Activated CD4-positive, alpha-beta T cell treated with anti-CD3 and anti-CD28 coated beads for 24 hours (primary cell): ENCODE results near the gene BRD8.
"Not testable (repeated sequence)": the region's sequence is repeated elsewhere in the genome, so short reads cannot be mapped to it uniquely, and the experiment has no call there.

Experiments used
- DNase-seq, 2 donors: peaks; one replicate each; pipeline ENCODE4 v3.0.0-alpha.2; 2020; ENCODE audit warnings: low read depth in 2 of 2

BRD8 gene, protein sequence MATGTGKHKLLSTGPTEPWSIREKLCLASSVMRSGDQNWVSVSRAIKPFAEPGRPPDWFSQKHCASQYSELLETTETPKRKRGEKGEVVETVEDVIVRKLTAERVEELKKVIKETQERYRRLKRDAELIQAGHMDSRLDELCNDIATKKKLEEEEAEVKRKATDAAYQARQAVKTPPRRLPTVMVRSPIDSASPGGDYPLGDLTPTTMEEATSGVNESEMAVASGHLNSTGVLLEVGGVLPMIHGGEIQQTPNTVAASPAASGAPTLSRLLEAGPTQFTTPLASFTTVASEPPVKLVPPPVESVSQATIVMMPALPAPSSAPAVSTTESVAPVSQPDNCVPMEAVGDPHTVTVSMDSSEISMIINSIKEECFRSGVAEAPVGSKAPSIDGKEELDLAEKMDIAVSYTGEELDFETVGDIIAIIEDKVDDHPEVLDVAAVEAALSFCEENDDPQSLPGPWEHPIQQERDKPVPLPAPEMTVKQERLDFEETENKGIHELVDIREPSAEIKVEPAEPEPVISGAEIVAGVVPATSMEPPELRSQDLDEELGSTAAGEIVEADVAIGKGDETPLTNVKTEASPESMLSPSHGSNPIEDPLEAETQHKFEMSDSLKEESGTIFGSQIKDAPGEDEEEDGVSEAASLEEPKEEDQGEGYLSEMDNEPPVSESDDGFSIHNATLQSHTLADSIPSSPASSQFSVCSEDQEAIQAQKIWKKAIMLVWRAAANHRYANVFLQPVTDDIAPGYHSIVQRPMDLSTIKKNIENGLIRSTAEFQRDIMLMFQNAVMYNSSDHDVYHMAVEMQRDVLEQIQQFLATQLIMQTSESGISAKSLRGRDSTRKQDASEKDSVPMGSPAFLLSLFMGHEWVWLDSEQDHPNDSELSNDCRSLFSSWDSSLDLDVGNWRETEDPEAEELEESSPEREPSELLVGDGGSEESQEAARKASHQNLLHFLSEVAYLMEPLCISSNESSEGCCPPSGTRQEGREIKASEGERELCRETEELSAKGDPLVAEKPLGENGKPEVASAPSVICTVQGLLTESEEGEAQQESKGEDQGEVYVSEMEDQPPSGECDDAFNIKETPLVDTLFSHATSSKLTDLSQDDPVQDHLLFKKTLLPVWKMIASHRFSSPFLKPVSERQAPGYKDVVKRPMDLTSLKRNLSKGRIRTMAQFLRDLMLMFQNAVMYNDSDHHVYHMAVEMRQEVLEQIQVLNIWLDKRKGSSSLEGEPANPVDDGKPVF

GRCh38 chr5:138178516-138179276 lies at the start of gene BRD8, which contains the start of gene KIF20A:
Gene BRD8, minus strand, starts transcription at chr5:138178630. Its CDS starts 16 bp downstream, at chr5:138178614.
Gene KIF20A, plus strand, starts transcription at chr5:138179112. Its CDS starts 569 bp downstream, at chr5:138179681.
- peak; percentile 82 to 83 for DNase-seq

DNA sequence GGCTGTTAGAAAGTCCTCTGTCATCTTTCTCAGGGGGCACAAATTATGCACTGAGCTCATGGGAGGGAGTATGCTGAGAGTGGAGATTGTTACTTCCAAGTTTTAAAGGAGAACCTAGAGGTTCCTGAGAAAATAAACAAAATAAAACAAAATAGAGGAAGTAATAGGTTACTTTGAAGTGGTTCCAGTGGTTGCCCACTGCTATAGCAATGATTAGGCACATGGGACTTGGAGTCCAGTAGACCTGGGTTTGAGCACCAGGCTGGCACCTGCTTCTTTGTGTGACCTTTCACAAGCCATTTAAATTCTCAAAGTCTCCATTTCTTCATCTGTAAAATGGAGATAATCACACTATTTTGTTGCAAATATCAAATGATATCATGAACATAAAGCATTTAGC lies 48.5 kb upstream of the BRD8 start:
- no peak for DNase-seq

DNA sequence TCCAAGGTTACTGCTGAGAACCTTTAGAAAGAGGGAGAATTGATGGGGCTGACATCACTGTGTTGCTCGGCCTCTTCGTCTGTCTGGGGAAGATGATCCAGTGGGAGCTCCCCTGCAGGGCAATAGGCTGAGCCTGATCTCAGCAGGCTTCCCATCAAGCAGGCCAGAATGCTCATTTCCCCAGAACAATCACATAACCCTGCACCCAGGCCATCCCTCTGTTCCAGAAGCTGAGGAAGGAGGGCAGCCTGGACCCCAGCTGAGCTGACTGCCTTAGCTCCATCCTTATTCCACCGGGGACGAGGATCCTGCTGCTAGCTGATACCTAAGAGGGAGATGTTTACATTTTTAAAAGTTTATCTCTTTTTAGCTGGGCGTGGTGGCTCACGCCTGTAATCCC lies 46.3 kb upstream of the BRD8 start:
- no peak for DNase-seq

DNA sequence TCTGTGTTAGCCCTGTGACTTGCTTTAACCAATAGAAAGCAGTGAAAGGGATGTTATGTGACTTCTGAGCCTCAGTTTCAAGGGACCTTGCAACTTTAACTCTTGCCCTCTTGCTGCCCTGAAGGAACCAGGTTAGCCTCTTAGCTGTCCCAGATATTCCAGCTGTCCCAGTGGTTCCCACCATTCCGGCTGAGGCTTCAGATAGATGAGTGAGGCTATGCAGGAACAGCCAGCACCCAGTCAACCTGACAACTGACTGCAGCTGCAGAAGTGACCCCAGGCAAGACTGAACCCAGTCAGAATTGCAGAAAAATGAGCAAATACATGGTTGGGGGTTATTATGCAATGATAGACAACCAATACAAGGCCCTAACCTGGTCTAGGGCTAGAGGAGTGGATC lies 45.1 kb upstream of the BRD8 start:
- no peak for DNase-seq

- DNase-seq = no peak
These were observed 38.4 kb upstream of the BRD8 start for GRCh38 chr5:138216799-138217198.

DNA sequence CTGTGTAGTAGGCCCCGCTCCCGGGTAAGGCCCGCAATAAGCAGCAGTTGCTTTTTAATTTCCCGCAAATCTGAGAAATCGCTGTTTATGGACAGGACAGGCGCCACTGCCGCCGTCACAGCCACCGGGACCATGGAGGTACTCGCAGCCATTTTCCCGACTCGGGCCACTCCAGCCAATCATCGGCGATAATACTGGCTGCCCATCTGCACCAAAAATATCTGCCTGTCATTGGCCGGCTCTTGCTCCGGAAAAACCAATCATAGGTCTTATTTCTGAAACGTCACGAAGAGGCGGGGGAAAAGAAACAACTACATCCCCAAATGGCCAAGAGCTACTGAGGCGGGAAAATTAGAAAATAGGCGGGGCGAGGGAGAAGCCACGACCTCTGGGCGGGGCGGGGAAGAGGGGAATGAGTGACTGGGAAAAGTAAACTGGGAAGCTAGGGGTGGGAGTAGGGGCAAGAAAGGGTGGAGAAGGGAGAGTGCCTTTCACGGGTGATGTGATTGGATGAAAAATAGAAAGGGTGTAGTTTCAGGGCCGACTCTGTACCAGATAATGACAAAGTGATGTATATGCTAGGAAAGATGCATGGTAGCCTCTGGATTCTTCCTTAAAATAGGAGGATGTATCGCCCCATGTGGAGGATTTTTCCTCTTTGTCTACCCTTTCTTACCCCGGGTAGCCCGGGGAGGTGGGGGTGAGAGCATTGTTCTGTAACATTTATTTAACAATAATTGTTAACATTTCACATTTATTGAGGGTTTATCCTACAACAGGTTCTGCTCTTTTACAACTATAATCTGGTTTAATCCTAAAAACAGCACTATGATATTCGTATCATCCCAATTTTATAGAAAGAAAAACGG lies 35.0 kb upstream of the BRD8 start, which contains the start of gene CDC23:
TSS of gene CDC23 (minus strand) at position 163 of the 869 bp plus-strand sequence. CDS start at position 152, 11 bp downstream.
- peak; percentile 72 to 81 for DNase-seq

DNA sequence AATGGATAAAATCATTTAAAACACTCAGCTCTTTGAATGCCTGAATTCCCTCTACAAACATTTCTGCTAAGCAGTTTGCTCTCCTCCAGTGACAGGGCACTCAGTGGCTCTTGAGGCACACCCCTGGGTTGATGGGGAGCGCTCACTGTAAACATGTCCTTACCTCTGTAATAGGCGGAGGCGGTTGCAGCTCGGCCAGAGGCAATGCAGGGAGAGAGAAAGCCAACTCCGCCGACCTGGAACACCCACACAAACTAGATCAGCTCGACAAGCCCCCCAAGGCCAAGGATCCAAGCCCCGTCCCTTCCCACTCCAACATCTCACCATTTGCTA lies 34.4 kb upstream of the BRD8 start:
- DNase-seq = no peak

DNA sequence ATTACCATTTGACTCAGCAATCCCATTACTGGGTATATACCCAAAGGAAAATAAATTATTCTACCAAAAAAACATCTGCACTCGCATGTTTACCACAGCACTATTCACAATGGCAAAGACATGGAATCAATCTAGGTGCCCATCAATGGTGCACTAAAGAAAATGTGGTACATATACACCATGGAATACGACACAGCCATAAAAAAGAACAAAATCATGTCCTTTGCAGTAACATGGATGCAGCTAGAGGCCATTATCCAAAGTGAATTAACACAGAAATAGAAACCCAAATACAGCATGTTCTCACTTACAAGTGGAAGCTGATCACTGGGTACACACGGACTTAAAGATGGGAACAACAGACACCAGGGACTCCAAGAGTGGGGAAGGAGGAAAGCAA lies 32.6 kb upstream of the BRD8 start:
- DNase-seq = no peak

GRCh38 chr5:138193859-138194258 lies 15.4 kb upstream of the BRD8 start:
- DNase-seq = not testable (repeated sequence)

DNA sequence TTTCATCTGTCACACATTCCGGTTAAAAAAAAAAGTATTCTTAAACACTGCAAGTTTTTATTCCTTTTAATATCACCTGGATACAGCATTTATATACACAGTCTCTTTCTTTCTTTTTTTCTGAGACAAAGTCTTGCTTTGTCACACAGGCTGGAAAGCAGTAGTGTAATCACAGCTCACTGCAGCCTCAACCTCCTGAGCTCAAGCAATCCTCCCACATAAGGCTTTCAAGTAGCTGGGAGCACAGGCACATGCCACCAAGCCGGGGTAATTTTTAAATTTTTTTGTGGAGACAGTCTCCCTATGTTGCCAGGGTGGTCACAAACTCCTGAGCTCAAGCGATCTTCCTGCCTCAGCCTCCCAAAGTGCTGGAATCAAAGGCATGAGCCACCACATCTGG lies 14.4 kb upstream of the BRD8 start:
- DNase-seq = no peak

DNA sequence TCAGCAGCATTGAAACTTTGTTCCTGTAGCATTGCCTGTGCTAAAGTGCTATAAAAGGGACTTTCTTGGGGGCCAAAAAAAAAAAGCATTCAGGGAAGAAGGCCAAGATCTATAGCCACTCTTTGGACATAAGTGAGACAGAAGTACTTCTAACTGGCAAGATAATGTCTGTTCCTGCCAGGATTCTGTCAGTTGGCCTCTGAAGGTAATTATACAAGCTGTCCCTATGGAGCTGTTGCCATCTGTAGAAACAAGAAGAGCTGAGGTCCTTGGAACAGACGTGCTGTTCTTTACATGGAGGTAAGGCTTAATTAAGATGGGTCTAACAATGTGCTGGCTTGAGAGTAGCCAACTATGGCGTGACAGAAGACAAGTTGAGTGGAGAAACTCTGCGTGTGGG lies 10.2 kb upstream of the BRD8 start:
- DNase-seq = no peak

DNA sequence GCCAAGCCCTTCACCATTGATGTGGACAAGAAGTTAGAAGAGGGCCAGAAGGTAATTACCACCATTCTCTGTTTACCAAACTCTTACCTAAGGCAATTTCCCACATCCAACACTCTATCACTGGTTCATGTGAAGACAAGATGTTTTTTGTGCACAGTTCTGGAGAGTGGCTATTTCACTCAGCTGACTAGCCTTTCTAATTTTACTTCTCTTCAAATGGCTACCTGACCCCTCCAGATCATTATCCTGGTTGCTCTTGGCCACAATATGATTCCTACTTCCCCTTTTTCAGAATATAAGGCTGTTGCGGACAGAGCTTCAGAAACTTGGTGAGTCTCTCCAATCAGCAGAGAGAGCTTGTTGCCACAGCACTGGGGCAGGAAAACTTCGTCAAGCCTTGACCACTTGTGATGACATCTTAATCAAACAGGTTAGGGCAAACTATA lies 7.6 kb upstream of the BRD8 start:
- no peak for DNase-seq

DNA sequence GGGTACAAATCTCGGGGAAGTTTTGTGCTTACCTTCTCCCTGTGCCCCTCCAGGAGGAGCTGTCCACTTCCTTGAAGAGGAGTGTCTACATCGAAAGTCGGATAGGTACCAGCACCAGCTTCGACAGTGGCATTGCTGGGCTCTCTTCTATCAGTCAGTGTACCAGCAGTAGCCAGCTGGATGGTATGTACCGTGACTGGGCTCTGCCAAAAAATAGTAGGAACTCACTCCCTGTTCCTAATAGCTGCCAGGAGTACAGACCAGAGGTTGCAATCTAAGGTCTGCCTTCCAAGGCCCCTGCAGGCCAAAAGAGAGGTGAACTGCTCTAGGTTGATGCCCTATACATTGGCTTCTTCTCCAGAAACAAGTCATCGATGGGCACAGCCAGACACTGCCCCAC lies 4.4 kb upstream of the BRD8 start:
- no peak for DNase-seq

DNA sequence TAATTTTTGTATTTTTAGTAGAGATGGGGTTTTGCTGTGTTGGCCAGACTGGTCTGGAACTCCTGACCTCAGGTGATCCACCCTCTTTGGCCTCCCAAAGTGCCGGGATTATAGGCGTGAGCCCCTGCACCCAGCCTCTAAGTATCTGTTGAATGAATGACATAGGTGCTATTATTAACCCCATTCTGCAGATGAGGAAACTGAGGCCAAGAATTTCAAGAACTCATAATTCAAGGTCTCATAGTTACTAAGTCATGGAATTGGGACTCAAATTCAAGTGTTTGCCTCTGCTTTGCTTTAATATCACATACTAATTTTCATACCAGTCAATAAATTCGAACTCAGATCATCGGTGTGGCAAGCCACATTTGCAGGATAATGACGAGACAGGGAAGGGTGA lies 2.4 kb upstream of the BRD8 start:
- no peak for DNase-seq

DNA sequence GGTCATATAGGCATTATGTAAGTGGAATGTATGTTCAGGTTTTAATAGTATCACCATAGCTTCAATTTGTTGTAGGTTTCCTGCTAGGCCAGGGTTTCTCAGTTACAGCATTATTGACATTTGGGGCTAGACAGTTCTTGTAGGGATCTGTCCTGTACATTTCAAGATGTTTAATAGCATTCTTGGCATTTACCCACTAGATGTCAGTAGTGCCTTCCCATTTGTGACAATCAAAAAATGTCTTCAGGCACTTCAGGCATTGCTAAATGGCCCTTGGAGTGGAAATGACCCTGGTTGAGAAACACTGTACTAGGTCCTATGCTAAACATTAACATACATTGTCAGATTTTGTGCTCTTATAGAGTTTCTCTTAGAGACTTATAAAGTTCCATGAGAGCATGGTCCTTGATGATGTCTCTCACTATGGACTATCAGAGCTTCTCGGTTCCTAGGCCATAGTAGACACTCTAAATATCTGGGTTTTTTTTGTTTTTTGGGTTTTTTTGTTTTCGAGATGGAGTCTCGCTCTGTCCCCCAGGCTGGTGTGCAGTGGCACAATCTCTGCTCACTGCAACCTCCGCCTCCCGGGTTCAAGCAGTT lies 1.9 kb upstream of the BRD8 start:
- DNase-seq = no peak

DNA sequence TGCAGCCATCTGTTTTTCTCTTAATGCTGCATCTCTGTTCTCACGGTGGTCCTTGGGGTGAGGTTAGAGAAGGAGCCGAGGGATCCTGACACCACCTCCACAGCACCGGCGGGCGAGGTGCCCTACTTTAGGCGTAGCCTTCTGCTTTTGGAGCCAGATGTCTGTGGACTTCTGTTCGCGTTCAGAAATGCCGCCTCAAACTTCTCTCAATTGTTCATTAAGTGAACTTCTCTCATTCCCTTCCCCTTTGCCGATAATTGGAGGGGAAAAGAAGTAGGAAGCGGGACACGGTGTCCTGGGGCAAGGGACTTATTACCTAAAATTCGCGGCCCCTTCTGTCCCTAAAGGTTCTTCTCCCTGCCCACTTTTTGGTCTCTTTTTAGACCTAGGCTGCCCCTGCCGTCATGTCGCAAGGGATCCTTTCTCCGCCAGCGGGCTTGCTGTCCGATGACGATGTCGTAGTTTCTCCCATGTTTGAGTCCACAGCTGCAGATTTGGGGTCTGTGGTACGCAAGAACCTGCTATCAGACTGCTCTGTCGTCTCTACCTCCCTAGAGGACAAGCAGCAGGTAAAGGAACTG lies 937 bp upstream of the BRD8 start:
- DNase-seq = no peak

- DNase-seq = peak in 1 of 2 donors; percentile 3
These were observed 402 bp downstream of the BRD8 start for GRCh38 chr5:138177941-138178515.

DNA sequence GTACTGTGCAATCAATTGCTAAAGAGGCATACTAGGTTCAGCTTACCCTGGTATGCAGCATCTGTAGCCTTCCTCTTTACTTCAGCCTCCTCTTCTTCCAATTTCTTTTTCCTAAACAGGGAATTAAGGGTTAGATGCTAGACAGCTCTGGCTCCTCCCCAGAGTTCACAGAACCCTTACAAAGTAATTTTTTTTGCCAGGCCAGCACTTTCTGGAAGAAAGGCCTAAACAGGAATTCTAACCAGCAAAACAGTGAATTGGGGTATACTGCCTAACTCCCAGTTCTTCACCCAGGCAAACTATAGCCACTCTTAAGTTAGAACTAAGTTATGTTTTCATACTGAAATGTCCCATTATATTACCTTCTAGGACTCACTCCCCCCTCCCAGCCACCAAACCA lies 8.1 kb downstream of the BRD8 start:
- no peak for DNase-seq

GRCh38 chr5:138169124-138169523 lies 9.3 kb downstream of the BRD8 start:
- DNase-seq = no peak
